ENCODE results near the gene LTA4H.

DNA sequence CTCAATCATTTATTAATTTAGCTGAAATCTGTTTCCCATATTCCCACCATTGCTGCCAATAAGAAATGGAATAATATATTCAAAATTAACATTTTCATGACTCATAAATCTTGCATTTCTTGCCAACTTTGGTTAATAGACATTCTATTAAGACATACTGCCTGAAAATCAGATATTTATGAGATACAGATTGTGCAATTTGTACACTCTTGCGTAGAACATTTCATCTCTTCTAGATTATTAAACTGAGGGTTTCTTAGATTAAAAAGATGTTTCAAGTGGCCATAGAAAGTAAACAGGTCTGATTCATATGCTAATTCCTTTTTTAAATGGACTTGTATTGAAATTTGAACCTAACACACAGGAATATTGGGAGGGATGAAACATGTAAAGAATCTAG, 9.1 kb downstream of the LTA4H start:
- TF ChIP-seq, protein P1, sequence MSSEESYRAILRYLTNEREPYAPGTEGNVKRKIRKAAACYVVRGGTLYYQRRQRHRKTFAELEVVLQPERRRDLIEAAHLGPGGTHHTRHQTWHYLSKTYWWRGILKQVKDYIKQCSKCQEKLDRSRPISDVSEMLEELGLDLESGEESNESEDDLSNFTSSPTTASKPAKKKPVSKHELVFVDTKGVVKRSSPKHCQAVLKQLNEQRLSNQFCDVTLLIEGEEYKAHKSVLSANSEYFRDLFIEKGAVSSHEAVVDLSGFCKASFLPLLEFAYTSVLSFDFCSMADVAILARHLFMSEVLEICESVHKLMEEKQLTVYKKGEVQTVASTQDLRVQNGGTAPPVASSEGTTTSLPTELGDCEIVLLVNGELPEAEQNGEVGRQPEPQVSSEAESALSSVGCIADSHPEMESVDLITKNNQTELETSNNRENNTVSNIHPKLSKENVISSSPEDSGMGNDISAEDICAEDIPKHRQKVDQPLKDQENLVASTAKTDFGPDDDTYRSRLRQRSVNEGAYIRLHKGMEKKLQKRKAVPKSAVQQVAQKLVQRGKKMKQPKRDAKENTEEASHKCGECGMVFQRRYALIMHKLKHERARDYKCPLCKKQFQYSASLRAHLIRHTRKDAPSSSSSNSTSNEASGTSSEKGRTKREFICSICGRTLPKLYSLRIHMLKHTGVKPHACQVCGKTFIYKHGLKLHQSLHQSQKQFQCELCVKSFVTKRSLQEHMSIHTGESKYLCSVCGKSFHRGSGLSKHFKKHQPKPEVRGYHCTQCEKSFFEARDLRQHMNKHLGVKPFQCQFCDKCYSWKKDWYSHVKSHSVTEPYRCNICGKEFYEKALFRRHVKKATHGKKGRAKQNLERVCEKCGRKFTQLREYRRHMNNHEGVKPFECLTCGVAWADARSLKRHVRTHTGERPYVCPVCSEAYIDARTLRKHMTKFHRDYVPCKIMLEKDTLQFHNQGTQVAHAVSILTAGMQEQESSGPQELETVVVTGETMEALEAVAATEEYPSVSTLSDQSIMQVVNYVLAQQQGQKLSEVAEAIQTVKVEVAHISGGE (CRISPR knock-in tag; IDR thresholded peaks at IDR 0.05): no peak
- TF ChIP-seq, protein P2, sequence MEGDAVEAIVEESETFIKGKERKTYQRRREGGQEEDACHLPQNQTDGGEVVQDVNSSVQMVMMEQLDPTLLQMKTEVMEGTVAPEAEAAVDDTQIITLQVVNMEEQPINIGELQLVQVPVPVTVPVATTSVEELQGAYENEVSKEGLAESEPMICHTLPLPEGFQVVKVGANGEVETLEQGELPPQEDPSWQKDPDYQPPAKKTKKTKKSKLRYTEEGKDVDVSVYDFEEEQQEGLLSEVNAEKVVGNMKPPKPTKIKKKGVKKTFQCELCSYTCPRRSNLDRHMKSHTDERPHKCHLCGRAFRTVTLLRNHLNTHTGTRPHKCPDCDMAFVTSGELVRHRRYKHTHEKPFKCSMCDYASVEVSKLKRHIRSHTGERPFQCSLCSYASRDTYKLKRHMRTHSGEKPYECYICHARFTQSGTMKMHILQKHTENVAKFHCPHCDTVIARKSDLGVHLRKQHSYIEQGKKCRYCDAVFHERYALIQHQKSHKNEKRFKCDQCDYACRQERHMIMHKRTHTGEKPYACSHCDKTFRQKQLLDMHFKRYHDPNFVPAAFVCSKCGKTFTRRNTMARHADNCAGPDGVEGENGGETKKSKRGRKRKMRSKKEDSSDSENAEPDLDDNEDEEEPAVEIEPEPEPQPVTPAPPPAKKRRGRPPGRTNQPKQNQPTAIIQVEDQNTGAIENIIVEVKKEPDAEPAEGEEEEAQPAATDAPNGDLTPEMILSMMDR (IDR thresholded peaks at IDR 0.05 in 2 of 3, conservative IDR thresholded peaks at IDR 0.05 in 1 of 3; ENCODE audit: control insufficient read depth in 2 of 3, extremely low read depth in 1 of 3, insufficient read depth in 1 of 3, low read depth in 3 of 3, low read length in 3 of 3): no peak

All from GM12878 (cell line).